Measurements from ENCODE around the gene ANKMY1.

Gene ANKMY1

GRCh38 chr2:240451108-240451611 lies 106.6 kb downstream of the ANKMY1 start:
- no peak overlapping the region for H3K27ac ChIP-seq (ENCODE audit: low read length)
- H3K4me1 ChIP-seq (ENCODE audit: insufficient read depth, low read length), result peaks cover 11% of the 10 kb centered on the region; the same call in 1 of the 2 replicates
- no peak overlapping the region for H3K4me3 ChIP-seq (ENCODE audit: low read length)
- no peak overlapping the region for H3K9ac ChIP-seq (ENCODE audit: low read depth, low read length)
- H3K9me3 ChIP-seq (ENCODE audit: insufficient read depth, low read depth, low read length), result no peaks in the 10 kb centered on the region
- H3K36me3 ChIP-seq (ENCODE audit: insufficient read depth, low read depth, low read length), result no peaks in the 10 kb centered on the region
- peaks cover 37% of the 10 kb centered on the region for H3K27me3 ChIP-seq (ENCODE audit: insufficient read depth, low read length)

GRCh38 chr2:240450532-240451107 lies 107.2 kb downstream of the ANKMY1 start:
- no peaks in the 10 kb centered on the region for H3K36me3 ChIP-seq (ENCODE audit: insufficient read depth, low read depth, low read length)
- H3K9me3 ChIP-seq (ENCODE audit: insufficient read depth, low read depth, low read length), result no peaks in the 10 kb centered on the region
- H3K4me1 ChIP-seq (ENCODE audit: insufficient read depth, low read length), result peaks cover 11% of the 10 kb centered on the region; the same call in 1 of the 2 replicates
- H3K27me3 ChIP-seq (ENCODE audit: insufficient read depth, low read length), result peaks cover 31% of the 10 kb centered on the region
- H3K4me3 ChIP-seq (ENCODE audit: low read length), result no peak overlapping the region
- no peak overlapping the region for H3K9ac ChIP-seq (ENCODE audit: low read depth, low read length)
- no peak overlapping the region for H3K27ac ChIP-seq (ENCODE audit: low read length)

- Histone ChIP-seq H3K9me3 (ENCODE audit: insufficient read depth, low read depth, low read length) (no peaks in the 10 kb centered on the region), H3K36me3 (ENCODE audit: insufficient read depth, low read depth, low read length) (no peaks in the 10 kb centered on the region), H3K4me1 (ENCODE audit: insufficient read depth, low read length) (peaks cover 5% of the 10 kb centered on the region; the same call in 1 of the 2 replicates), H3K4me3 (ENCODE audit: low read length) (no peak overlapping the region), H3K9ac (ENCODE audit: low read depth, low read length) (no peak overlapping the region), H3K27ac (ENCODE audit: low read length) (no peak overlapping the region), H3K27me3 (ENCODE audit: insufficient read depth, low read length) (peaks cover 25% of the 10 kb centered on the region)
Measured at GRCh38 chr2:240449764-240450531, 107.8 kb downstream of the ANKMY1 start.

- no peaks in the 10 kb centered on the region for H3K9me3 ChIP-seq (ENCODE audit: insufficient read depth, low read depth, low read length)
- no peak overlapping the region for H3K4me3 ChIP-seq (ENCODE audit: low read length)
- H3K36me3 ChIP-seq (ENCODE audit: insufficient read depth, low read depth, low read length), result no peaks in the 10 kb centered on the region
- peaks cover 12% of the 10 kb centered on the region for H3K27me3 ChIP-seq (ENCODE audit: insufficient read depth, low read length)
- no peak overlapping the region for H3K27ac ChIP-seq (ENCODE audit: low read length)
- H3K4me1 ChIP-seq (ENCODE audit: insufficient read depth, low read length), result no peaks in the 10 kb centered on the region; the same call in 1 of the 2 replicates
- no peak overlapping the region for H3K9ac ChIP-seq (ENCODE audit: low read depth, low read length)
Measured at GRCh38 chr2:240448387-240449274, 109.2 kb downstream of the ANKMY1 start.

GRCh38 chr2:240447934-240448333 lies 109.9 kb downstream of the ANKMY1 start:
- Histone ChIP-seq H3K27ac (ENCODE audit: low read length) (no peak overlapping the region), H3K9ac (ENCODE audit: low read depth, low read length) (no peak overlapping the region), H3K27me3 (ENCODE audit: insufficient read depth, low read length) (peaks cover 10% of the 10 kb centered on the region), H3K4me1 (ENCODE audit: insufficient read depth, low read length) (no peaks in the 10 kb centered on the region; the same call in 1 of the 2 replicates), H3K36me3 (ENCODE audit: insufficient read depth, low read depth, low read length) (no peaks in the 10 kb centered on the region), H3K9me3 (ENCODE audit: insufficient read depth, low read depth, low read length) (no peaks in the 10 kb centered on the region), H3K4me3 (ENCODE audit: low read length) (no peak overlapping the region)

- Histone ChIP-seq H3K27ac (ENCODE audit: low read length) (no peak overlapping the region), H3K4me1 (ENCODE audit: insufficient read depth, low read length) (no peaks in the 10 kb centered on the region; the same call in 1 of the 2 replicates), H3K36me3 (ENCODE audit: insufficient read depth, low read depth, low read length) (no peaks in the 10 kb centered on the region), H3K9ac (ENCODE audit: low read depth, low read length) (no peak overlapping the region), H3K9me3 (ENCODE audit: insufficient read depth, low read depth, low read length) (no peaks in the 10 kb centered on the region), H3K4me3 (ENCODE audit: low read length) (no peak overlapping the region), H3K27me3 (ENCODE audit: insufficient read depth, low read length) (peaks cover 10% of the 10 kb centered on the region)
Measured at GRCh38 chr2:240447331-240447730, 110.5 kb downstream of the ANKMY1 start.

- peaks cover 5% of the 10 kb centered on the region for H3K27me3 ChIP-seq (ENCODE audit: insufficient read depth, low read length)
- no peak overlapping the region for H3K9ac ChIP-seq (ENCODE audit: low read depth, low read length)
- no peaks in the 10 kb centered on the region for H3K36me3 ChIP-seq (ENCODE audit: insufficient read depth, low read depth, low read length)
- no peaks in the 10 kb centered on the region for H3K9me3 ChIP-seq (ENCODE audit: insufficient read depth, low read depth, low read length)
- H3K27ac ChIP-seq (ENCODE audit: low read length), result no peak overlapping the region
- H3K4me1 ChIP-seq (ENCODE audit: insufficient read depth, low read length), result no peaks in the 10 kb centered on the region
- no peak overlapping the region for H3K4me3 ChIP-seq (ENCODE audit: low read length)
Measured at GRCh38 chr2:240446664-240447175, 111.1 kb downstream of the ANKMY1 start.

GRCh38 chr2:240445961-240446663 lies 111.7 kb downstream of the ANKMY1 start:
- no peaks in the 10 kb centered on the region for H3K27me3 ChIP-seq (ENCODE audit: insufficient read depth, low read length)
- H3K4me3 ChIP-seq (ENCODE audit: low read length), result no peak overlapping the region
- no peaks in the 10 kb centered on the region for H3K36me3 ChIP-seq (ENCODE audit: insufficient read depth, low read depth, low read length)
- no peaks in the 10 kb centered on the region for H3K9me3 ChIP-seq (ENCODE audit: insufficient read depth, low read depth, low read length)
- no peak overlapping the region for H3K27ac ChIP-seq (ENCODE audit: low read length)
- no peak overlapping the region for H3K9ac ChIP-seq (ENCODE audit: low read depth, low read length)
- no peaks in the 10 kb centered on the region for H3K4me1 ChIP-seq (ENCODE audit: insufficient read depth, low read length)

- no peaks in the 10 kb centered on the region for H3K9me3 ChIP-seq (ENCODE audit: insufficient read depth, low read depth, low read length)
- no peaks in the 10 kb centered on the region for H3K36me3 ChIP-seq (ENCODE audit: insufficient read depth, low read depth, low read length)
- H3K27me3 ChIP-seq (ENCODE audit: insufficient read depth, low read length), result no peaks in the 10 kb centered on the region
- H3K4me1 ChIP-seq (ENCODE audit: insufficient read depth, low read length), result no peaks in the 10 kb centered on the region
- H3K9ac ChIP-seq (ENCODE audit: low read depth, low read length), result no peak overlapping the region
- no peak overlapping the region for H3K4me3 ChIP-seq (ENCODE audit: low read length)
- no peak overlapping the region for H3K27ac ChIP-seq (ENCODE audit: low read length)
Measured at GRCh38 chr2:240444464-240444863, 113.3 kb downstream of the ANKMY1 start.

- Histone ChIP-seq H3K4me3 (ENCODE audit: low read length) (no peak overlapping the region), H3K27ac (ENCODE audit: low read length) (no peak overlapping the region), H3K27me3 (ENCODE audit: insufficient read depth, low read length) (no peaks in the 10 kb centered on the region), H3K36me3 (ENCODE audit: insufficient read depth, low read depth, low read length) (no peaks in the 10 kb centered on the region), H3K4me1 (ENCODE audit: insufficient read depth, low read length) (no peaks in the 10 kb centered on the region), H3K9me3 (ENCODE audit: insufficient read depth, low read depth, low read length) (no peaks in the 10 kb centered on the region), H3K9ac (ENCODE audit: low read depth, low read length) (no peak overlapping the region)
Measured at GRCh38 chr2:240443891-240444301, 113.9 kb downstream of the ANKMY1 start.
